ENCODE results near the gene RNU6-1. TPM values are rescaled to one million over a fixed set of nuclear protein-coding genes. Genes with fewer than 3 reads are reported as not detected.
A peak's percentile ranks its signal among the peaks of the same experiment; 100 is the strongest.

Gene RNU6-1
- not detected for polyA plus RNA-seq
- long read RNA-seq, donor 1, result 0 reads
- long read RNA-seq, donor 2, result 0 reads
- long read RNA-seq, donor 3, result 0 reads
- long read RNA-seq, donor 4, result 0 reads
- long read RNA-seq, donor 5, result 0 reads
- long read RNA-seq, donor 6, result 0 reads
- long read RNA-seq, donor 7, result 0 reads
- long read RNA-seq, donor 8, result 0 reads
- long read RNA-seq, donor 9, result 0 reads
- long read RNA-seq, donor 10, result 0 reads
- long read RNA-seq, donor 11, result 0 reads

GRCh38 chr15:67839929-67840748 is at the start of gene RNU6-1:
Gene RNU6-1 (minus strand): TSS chr15:67840045.
- Histone ChIP-seq H3K4me3 (ENCODE audit: low read length) (peak within 1 kb of the TSS; percentile 98), H3K9me3 (ENCODE audit: control insufficient read depth, low read depth, low read length) (peaks cover 10% of the 10 kb centered on the region), H3K4me1 (ENCODE audit: control insufficient read depth, insufficient read depth, low read length) (peaks cover 23% of the 10 kb centered on the region), H3K27me3 (ENCODE audit: control insufficient read depth, insufficient read depth, low read length) (peaks cover 22% of the 10 kb centered on the region), H3K36me3 (ENCODE audit: control insufficient read depth, insufficient read depth, low read length) (no peaks in the 10 kb centered on the region), H3K27ac (ENCODE audit: low read length) (peak within 1 kb of the TSS; percentile 98)
- 0% methylated on average over 2 of the region's 62 CpGs for WGBS (ENCODE audit: insufficient coverage, low lambda C conversion rate)
- DNase-seq, result peak; percentile 95

GRCh38 chr15:67887776-67888175 is 47.9 kb upstream of the RNU6-1 start:
- no peaks in the 10 kb centered on the region for H3K36me3 ChIP-seq (ENCODE audit: control insufficient read depth, insufficient read depth, low read length)
- no peak overlapping the region for H3K27ac ChIP-seq (ENCODE audit: low read length)
- no peaks in the 10 kb centered on the region for H3K27me3 ChIP-seq (ENCODE audit: control insufficient read depth, insufficient read depth, low read length)
- no peak for DNase-seq
- H3K4me1 ChIP-seq (ENCODE audit: control insufficient read depth, insufficient read depth, low read length), result peaks cover 20% of the 10 kb centered on the region
- WGBS (ENCODE audit: insufficient coverage, low lambda C conversion rate), result no CpG with 5 or more reads among the region's 2 CpGs
- H3K4me3 ChIP-seq (ENCODE audit: low read length), result no peak overlapping the region
- H3K9me3 ChIP-seq (ENCODE audit: control insufficient read depth, low read depth, low read length), result no peaks in the 10 kb centered on the region

- Histone ChIP-seq H3K27ac (ENCODE audit: low read length) (peak overlapping the region; percentile 97), H3K4me1 (ENCODE audit: control insufficient read depth, insufficient read depth, low read length) (peaks cover 20% of the 10 kb centered on the region), H3K9me3 (ENCODE audit: control insufficient read depth, low read depth, low read length) (no peaks in the 10 kb centered on the region), H3K4me3 (ENCODE audit: low read length) (no peak overlapping the region), H3K27me3 (ENCODE audit: control insufficient read depth, insufficient read depth, low read length) (no peaks in the 10 kb centered on the region), H3K36me3 (ENCODE audit: control insufficient read depth, insufficient read depth, low read length) (no peaks in the 10 kb centered on the region)
- DNase-seq, result no peak
Measured at GRCh38 chr15:67885861-67886260, 46.0 kb upstream of the RNU6-1 start.

GRCh38 chr15:67885175-67885523 is 45.3 kb upstream of the RNU6-1 start:
- Histone ChIP-seq H3K27ac (ENCODE audit: low read length) (peak overlapping the region; percentile 97), H3K27me3 (ENCODE audit: control insufficient read depth, insufficient read depth, low read length) (no peaks in the 10 kb centered on the region), H3K9me3 (ENCODE audit: control insufficient read depth, low read depth, low read length) (no peaks in the 10 kb centered on the region), H3K4me1 (ENCODE audit: control insufficient read depth, insufficient read depth, low read length) (peaks cover 20% of the 10 kb centered on the region), H3K36me3 (ENCODE audit: control insufficient read depth, insufficient read depth, low read length) (no peaks in the 10 kb centered on the region), H3K4me3 (ENCODE audit: low read length) (peak overlapping the region; percentile 41)
- DNase-seq, result no peak
- 100% methylated on average over 2 of the region's 7 CpGs for WGBS (ENCODE audit: insufficient coverage, low lambda C conversion rate)

GRCh38 chr15:67884514-67885174 is 44.8 kb upstream of the RNU6-1 start:
- Histone ChIP-seq H3K27me3 (ENCODE audit: control insufficient read depth, insufficient read depth, low read length) (no peaks in the 10 kb centered on the region), H3K4me3 (ENCODE audit: low read length) (peak overlapping the region; percentile 41), H3K36me3 (ENCODE audit: control insufficient read depth, insufficient read depth, low read length) (no peaks in the 10 kb centered on the region), H3K4me1 (ENCODE audit: control insufficient read depth, insufficient read depth, low read length) (peaks cover 20% of the 10 kb centered on the region), H3K9me3 (ENCODE audit: control insufficient read depth, low read depth, low read length) (no peaks in the 10 kb centered on the region), H3K27ac (ENCODE audit: low read length) (peak overlapping the region; percentile 97)
- DNase-seq, result peak; percentile 95 to 98
- no CpG with 5 or more reads among the region's 48 CpGs for whole genome bisulfite sequencing (ENCODE audit: insufficient coverage, low lambda C conversion rate)

- Histone ChIP-seq H3K4me3 (ENCODE audit: low read length) (peak overlapping the region; percentile 25), H3K4me1 (ENCODE audit: control insufficient read depth, insufficient read depth, low read length) (peaks cover 20% of the 10 kb centered on the region), H3K27ac (ENCODE audit: low read length) (peak overlapping the region; percentile 97)
Measured at GRCh38 chr15:67884009-67884408, 44.2 kb upstream of the RNU6-1 start.

GRCh38 chr15:67883234-67883773 is 43.5 kb upstream of the RNU6-1 start:
- no peaks in the 10 kb centered on the region for H3K36me3 ChIP-seq (ENCODE audit: control insufficient read depth, insufficient read depth, low read length)
- WGBS (ENCODE audit: insufficient coverage, low lambda C conversion rate), result no CpG with 5 or more reads among the region's 10 CpGs
- H3K27ac ChIP-seq (ENCODE audit: low read length), result peak overlapping the region; percentile 24
- no peaks in the 10 kb centered on the region for H3K9me3 ChIP-seq (ENCODE audit: control insufficient read depth, low read depth, low read length)
- H3K27me3 ChIP-seq (ENCODE audit: control insufficient read depth, insufficient read depth, low read length), result no peaks in the 10 kb centered on the region
- peaks cover 20% of the 10 kb centered on the region for H3K4me1 ChIP-seq (ENCODE audit: control insufficient read depth, insufficient read depth, low read length)
- no peak for DNase-seq
- no peak overlapping the region for H3K4me3 ChIP-seq (ENCODE audit: low read length)

More at GRCh38 chr15:67884009-67884408, 44.2 kb upstream of the RNU6-1 start:
- Histone ChIP-seq H3K27me3 (ENCODE audit: control insufficient read depth, insufficient read depth, low read length) (no peaks in the 10 kb centered on the region), H3K36me3 (ENCODE audit: control insufficient read depth, insufficient read depth, low read length) (no peaks in the 10 kb centered on the region), H3K9me3 (ENCODE audit: control insufficient read depth, low read depth, low read length) (no peaks in the 10 kb centered on the region)
- no peak for DNase-seq
- no CpG with 5 or more reads among the region's 6 CpGs for WGBS (ENCODE audit: insufficient coverage, low lambda C conversion rate)

- no peaks in the 10 kb centered on the region for H3K36me3 ChIP-seq (ENCODE audit: control insufficient read depth, insufficient read depth, low read length)
- peaks cover 20% of the 10 kb centered on the region for H3K4me1 ChIP-seq (ENCODE audit: control insufficient read depth, insufficient read depth, low read length)
- DNase-seq, result no peak
- WGBS (ENCODE audit: insufficient coverage, low lambda C conversion rate), result 79% methylated on average over 3 of the region's 8 CpGs
- no peak overlapping the region for H3K27ac ChIP-seq (ENCODE audit: low read length)
- no peaks in the 10 kb centered on the region for H3K9me3 ChIP-seq (ENCODE audit: control insufficient read depth, low read depth, low read length)
- no peak overlapping the region for H3K4me3 ChIP-seq (ENCODE audit: low read length)
- no peaks in the 10 kb centered on the region for H3K27me3 ChIP-seq (ENCODE audit: control insufficient read depth, insufficient read depth, low read length)
Measured at GRCh38 chr15:67882487-67883233, 42.8 kb upstream of the RNU6-1 start.

- Histone ChIP-seq H3K27me3 (ENCODE audit: control insufficient read depth, insufficient read depth, low read length) (no peaks in the 10 kb centered on the region), H3K36me3 (ENCODE audit: control insufficient read depth, insufficient read depth, low read length) (no peaks in the 10 kb centered on the region), H3K27ac (ENCODE audit: low read length) (no peak overlapping the region), H3K4me1 (ENCODE audit: control insufficient read depth, insufficient read depth, low read length) (peaks cover 20% of the 10 kb centered on the region), H3K9me3 (ENCODE audit: control insufficient read depth, low read depth, low read length) (no peaks in the 10 kb centered on the region), H3K4me3 (ENCODE audit: low read length) (no peak overlapping the region)
- WGBS (ENCODE audit: insufficient coverage, low lambda C conversion rate), result 100% methylated on average over 1 of the region's 3 CpGs
- DNase-seq, result no peak
Measured at GRCh38 chr15:67880651-67881182, 40.9 kb upstream of the RNU6-1 start.
